Hepatocyte (in vitro differentiated cells): ENCODE measurements around the gene SAFB2.

ENCODE experiments used
- CTCF ChIP-seq: fragments of 200-600 bp; sonication (generic); IDR thresholded peaks from 2 replicates; pipeline ENCODE4 v1.5.1; 2016; ENCODE audit warnings: antibody characterized with exemption, mild to moderate bottlenecking; ENCODE audit not compliant: poor library complexity
- EZH2 ChIP-seq: fragments of 200-600 bp; sonication (generic); IDR thresholded peaks from 2 replicates; pipeline ENCODE4 v1.6.1; 2016; ENCODE audit warnings: antibody characterized with exemption, mild to moderate bottlenecking, borderline replicate concordance
- EZH2phosphoT487 ChIP-seq: fragments of 200-600 bp; sonication (generic); IDR thresholded peaks from one replicate; pipeline ENCODE4 v1.6.1; 2018; ENCODE audit warnings: antibody characterized with exemption, mild to moderate bottlenecking, low read depth, moderate library complexity; ENCODE audit not compliant: unreplicated experiment, severe bottlenecking

- TF ChIP-seq CTCF (no peak), EZH2 (no peak), EZH2phosphoT487 (no peak)
These were observed 9.4 kb downstream of the SAFB2 start for GRCh38 chr19:5612891-5613865.
